Ishikawa (cell line): ENCODE results near the gene PPWD1.

Experiments used
- EP300 ChIP-seq: IDR thresholded peaks from 2 replicates; pipeline ENCODE4 v1.6.1; 2012; ENCODE audit warnings: borderline replicate concordance
- TAF1 ChIP-seq: IDR thresholded peaks from 2 replicates; pipeline ENCODE4 v1.6.1; 2012; ENCODE audit warnings: low read depth, mild to moderate bottlenecking
- TCF12 ChIP-seq: IDR thresholded peaks from 2 replicates; pipeline ENCODE4 v1.6.1; 2012; ENCODE audit warnings: low read depth
- TEAD4 ChIP-seq: IDR thresholded peaks from 2 replicates; pipeline ENCODE4 v1.6.1; 2012
- USF1 ChIP-seq: IDR thresholded peaks from 2 replicates; pipeline ENCODE4 v1.6.1; 2012
- YY1 ChIP-seq: IDR thresholded peaks from 2 replicates; pipeline ENCODE4 v1.6.1; 2012; ENCODE audit warnings: low read depth
- TF ChIP-seq, protein P1 (sequence below): IDR thresholded peaks from 2 replicates; pipeline ENCODE4 v1.6.1; 2012; ENCODE audit warnings: low read depth, mild to moderate bottlenecking

- TF ChIP-seq TAF1 (no peak), TCF12 (no peak), EP300 (no peak), USF1 (no peak), TEAD4 (no peak), YY1 (no peak)
- TF ChIP-seq, protein P1, sequence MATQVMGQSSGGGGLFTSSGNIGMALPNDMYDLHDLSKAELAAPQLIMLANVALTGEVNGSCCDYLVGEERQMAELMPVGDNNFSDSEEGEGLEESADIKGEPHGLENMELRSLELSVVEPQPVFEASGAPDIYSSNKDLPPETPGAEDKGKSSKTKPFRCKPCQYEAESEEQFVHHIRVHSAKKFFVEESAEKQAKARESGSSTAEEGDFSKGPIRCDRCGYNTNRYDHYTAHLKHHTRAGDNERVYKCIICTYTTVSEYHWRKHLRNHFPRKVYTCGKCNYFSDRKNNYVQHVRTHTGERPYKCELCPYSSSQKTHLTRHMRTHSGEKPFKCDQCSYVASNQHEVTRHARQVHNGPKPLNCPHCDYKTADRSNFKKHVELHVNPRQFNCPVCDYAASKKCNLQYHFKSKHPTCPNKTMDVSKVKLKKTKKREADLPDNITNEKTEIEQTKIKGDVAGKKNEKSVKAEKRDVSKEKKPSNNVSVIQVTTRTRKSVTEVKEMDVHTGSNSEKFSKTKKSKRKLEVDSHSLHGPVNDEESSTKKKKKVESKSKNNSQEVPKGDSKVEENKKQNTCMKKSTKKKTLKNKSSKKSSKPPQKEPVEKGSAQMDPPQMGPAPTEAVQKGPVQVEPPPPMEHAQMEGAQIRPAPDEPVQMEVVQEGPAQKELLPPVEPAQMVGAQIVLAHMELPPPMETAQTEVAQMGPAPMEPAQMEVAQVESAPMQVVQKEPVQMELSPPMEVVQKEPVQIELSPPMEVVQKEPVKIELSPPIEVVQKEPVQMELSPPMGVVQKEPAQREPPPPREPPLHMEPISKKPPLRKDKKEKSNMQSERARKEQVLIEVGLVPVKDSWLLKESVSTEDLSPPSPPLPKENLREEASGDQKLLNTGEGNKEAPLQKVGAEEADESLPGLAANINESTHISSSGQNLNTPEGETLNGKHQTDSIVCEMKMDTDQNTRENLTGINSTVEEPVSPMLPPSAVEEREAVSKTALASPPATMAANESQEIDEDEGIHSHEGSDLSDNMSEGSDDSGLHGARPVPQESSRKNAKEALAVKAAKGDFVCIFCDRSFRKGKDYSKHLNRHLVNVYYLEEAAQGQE = no peak
Observed at GRCh38 chr5:65555287-65555686, 7.8 kb upstream of the PPWD1 start.
